Vagina (tissue), 2 donors: ENCODE measurements around the gene ANKRD29.

Source experiments
- POLR2AphosphoS5 ChIP-seq, 2 donors: sonication (generic); formaldehyde crosslinking; IDR thresholded peaks; one replicate each; pipeline ENCODE4 v1.9.0; 2017; ENCODE audit warnings: antibody characterized with exemption in 2 of 2, mild to moderate bottlenecking in 2 of 2, low read depth in 1 of 2; ENCODE audit not compliant: insufficient read depth in 1 of 2
- TF ChIP-seq, protein P1 (sequence below), 3 experiments: fragments of 450-650 bp in 2 of 3; fragments of 200-600 bp in 1 of 3; sonication (generic) in 1 of 3; IDR thresholded peaks; one replicate each; pipeline ENCODE4 v1.5.1; 2017 to 2019; ENCODE audit warnings: antibody characterized with exemption in 3 of 3, mild to moderate bottlenecking in 2 of 3, moderate library complexity in 2 of 3

DNA sequence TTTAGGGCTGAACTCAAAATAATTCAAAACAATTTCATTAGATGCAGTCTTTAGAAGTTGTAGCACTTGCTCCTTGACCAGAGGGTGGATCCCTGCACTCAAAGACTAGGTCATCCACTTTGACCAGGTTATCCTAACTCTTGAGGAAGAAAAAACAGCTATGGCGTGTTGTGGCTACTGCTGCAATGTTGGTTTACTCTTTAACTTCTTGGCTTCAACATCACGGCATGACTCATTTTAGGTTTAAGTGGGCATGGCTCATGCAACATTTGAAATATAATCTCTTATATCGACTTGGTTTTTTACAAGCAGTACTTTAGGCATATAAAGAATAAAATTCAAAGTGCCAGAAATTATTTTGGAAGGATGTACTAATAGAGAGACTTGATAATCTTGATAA lies 35.4 kb downstream of the ANKRD29 start:
- TF ChIP-seq, protein P1, sequence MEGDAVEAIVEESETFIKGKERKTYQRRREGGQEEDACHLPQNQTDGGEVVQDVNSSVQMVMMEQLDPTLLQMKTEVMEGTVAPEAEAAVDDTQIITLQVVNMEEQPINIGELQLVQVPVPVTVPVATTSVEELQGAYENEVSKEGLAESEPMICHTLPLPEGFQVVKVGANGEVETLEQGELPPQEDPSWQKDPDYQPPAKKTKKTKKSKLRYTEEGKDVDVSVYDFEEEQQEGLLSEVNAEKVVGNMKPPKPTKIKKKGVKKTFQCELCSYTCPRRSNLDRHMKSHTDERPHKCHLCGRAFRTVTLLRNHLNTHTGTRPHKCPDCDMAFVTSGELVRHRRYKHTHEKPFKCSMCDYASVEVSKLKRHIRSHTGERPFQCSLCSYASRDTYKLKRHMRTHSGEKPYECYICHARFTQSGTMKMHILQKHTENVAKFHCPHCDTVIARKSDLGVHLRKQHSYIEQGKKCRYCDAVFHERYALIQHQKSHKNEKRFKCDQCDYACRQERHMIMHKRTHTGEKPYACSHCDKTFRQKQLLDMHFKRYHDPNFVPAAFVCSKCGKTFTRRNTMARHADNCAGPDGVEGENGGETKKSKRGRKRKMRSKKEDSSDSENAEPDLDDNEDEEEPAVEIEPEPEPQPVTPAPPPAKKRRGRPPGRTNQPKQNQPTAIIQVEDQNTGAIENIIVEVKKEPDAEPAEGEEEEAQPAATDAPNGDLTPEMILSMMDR (IDR thresholded peaks at IDR 0.05), result no peak
- TF ChIP-seq POLR2AphosphoS5 (IDR thresholded peaks at IDR 0.05; ENCODE audit: insufficient read depth in 1 of 2, low read depth in 1 of 2), result no peak
